CD4-positive, alpha-beta T cell (primary cell): ENCODE data around the gene TRIM77. TPM values are rescaled to one million over a fixed set of nuclear protein-coding genes. Genes with fewer than 3 reads are reported as not detected.

ENCODE experiments used
- total RNA-seq, 174 experiments: library from RNA in 2 of 174; stranded (reverse) in 2 of 174; gene quantifications; one replicate each; pipeline ENCODE4 v1.2.3 and lab custom pipeline; 2021 to 2026

TRIM77 gene
- total RNA-seq, 2 experiments from 2014 or later: not detected

Other genes with a start within 250 kb of the TRIM77 start
- gene NOX4, start 218.9 kb upstream of the TRIM77 start, total RNA-seq: not detected
- gene TRIM49, start 98.3 kb downstream of the TRIM77 start, total RNA-seq: not detected
- gene TRIM64B, start 168.2 kb downstream of the TRIM77 start, total RNA-seq: not detected
- not detected for gene TRIM49D1, start 211.9 kb downstream of the TRIM77 start, total RNA-seq
- gene TRIM49D2, start 213.8 kb downstream of the TRIM77 start, total RNA-seq: not detected